WI38 (cell line): Measurements from ENCODE around the gene IDI2.

Experiments used
- H3K4me3 ChIP-seq: 2 replicates; pipeline ENCODE4 v1.5.1; 2011; ENCODE audit warnings: low read depth, mild to moderate bottlenecking, control low read depth, low read length
- CTCF ChIP-seq: IDR thresholded peaks from 2 replicates; pipeline ENCODE4 v1.5.1; 2012; ENCODE audit warnings: low read depth, mild to moderate bottlenecking, control low read depth, low read length

Gene IDI2

GRCh38 chr10:1054684-1055083 is 29.0 kb upstream of the IDI2 start:
- no peak for TF ChIP-seq CTCF
- no peak overlapping the region; the same call in 1 of the 2 replicates for H3K4me3 ChIP-seq

- no peak for TF ChIP-seq CTCF
- peak overlapping the region; percentile 87 for H3K4me3 ChIP-seq
Measured at GRCh38 chr10:1050554-1050953, 24.9 kb upstream of the IDI2 start.

GRCh38 chr10:1050145-1050544 is 24.5 kb upstream of the IDI2 start:
- TF ChIP-seq CTCF: no peak
- peak overlapping the region; percentile 87 for H3K4me3 ChIP-seq

- H3K4me3 ChIP-seq: peak overlapping the region; percentile 87
Measured at GRCh38 chr10:1049425-1049958, 23.8 kb upstream of the IDI2 start.

GRCh38 chr10:1048732-1049424 is 23.2 kb upstream of the IDI2 start, which contains the start of gene IDI1:
TSS of gene IDI1 (minus strand) at chr10:1049119. CDS start at chr10:1049003, 116 bp downstream.
- peak within 1 kb of the TSS; percentile 87 for H3K4me3 ChIP-seq
- no peak for TF ChIP-seq CTCF

More at GRCh38 chr10:1049425-1049958, 23.8 kb upstream of the IDI2 start:
- no peak for TF ChIP-seq CTCF

GRCh38 chr10:1048349-1048731 is 22.7 kb upstream of the IDI2 start:
- H3K4me3 ChIP-seq: peak overlapping the region; percentile 87
- TF ChIP-seq CTCF: no peak

- peak overlapping the region; percentile 87 for H3K4me3 ChIP-seq
- no peak for TF ChIP-seq CTCF
Measured at GRCh38 chr10:1047937-1048336, 22.3 kb upstream of the IDI2 start.
